ENCODE data around the gene LSP1. TPM values are rescaled to one million over a fixed set of nuclear protein-coding genes. Genes with fewer than 3 reads are reported as not detected.

The LSP1 gene
- total and polyA plus RNA-seq, 2 of the 4 experiments (the other 2 are of a cell fraction), result not detected

Small RNA genes within 50 kb of the gene (microRNA-seq; reads per million reads assigned to microRNA genes)
- not detected for gene AC051649.1 (ENCODE audit: insufficient read depth, insufficient read length)
- gene MIR4298 (ENCODE audit: insufficient read depth in 1 of 2, insufficient read length in 1 of 2, unreplicated experiment in 1 of 2), result 0 reads per million in 2 experiments
- gene MIR7847 (ENCODE audit: unreplicated experiment), result not detected

Small RNA genes within 50 kb of the gene (small RNA-seq; reads per million reads assigned to genes)
- 0 reads per million in 5 experiments for gene AC051649.1
- gene MIR4298, result 0 reads per million in 5 experiments

Other genes starting within 250 kb of the LSP1 start
- gene KRTAP5-3, start 244.6 kb upstream of the LSP1 start, total RNA-seq (2012; rRNA removed), result not detected in 2 replicates
- not detected in 2 replicates for gene KRTAP5-3, start 244.6 kb upstream of the LSP1 start, polyA plus RNA-seq (2012; rRNA removed)
- gene KRTAP5-4, start 230.9 kb upstream of the LSP1 start, total RNA-seq (2012; rRNA removed), result not detected in 2 replicates
- gene KRTAP5-4, start 230.9 kb upstream of the LSP1 start, polyA plus RNA-seq (2012; rRNA removed), result not detected in 2 replicates
- not detected in 2 replicates for gene KRTAP5-5, start 223.3 kb upstream of the LSP1 start, total RNA-seq (2012; rRNA removed)
- gene KRTAP5-5, start 223.3 kb upstream of the LSP1 start, polyA plus RNA-seq (2012; rRNA removed), result not detected in 2 replicates
- gene KRTAP5-6, start 155.9 kb upstream of the LSP1 start, total RNA-seq (2012; rRNA removed), result not detected in 2 replicates
- gene KRTAP5-6, start 155.9 kb upstream of the LSP1 start, polyA plus RNA-seq (2012; rRNA removed), result not detected in 2 replicates
- gene IFITM10, start 102.5 kb upstream of the LSP1 start, total RNA-seq (2012; rRNA removed), result under 0.01 and 0.18 TPM in 2 replicates
- gene IFITM10, start 102.5 kb upstream of the LSP1 start, polyA plus RNA-seq (2012; rRNA removed), result 0.15 and 0.59 TPM in 2 replicates
- gene CTSD, start 89.2 kb upstream of the LSP1 start, total RNA-seq (2012; rRNA removed), result 38.3 and 39.8 TPM in 2 replicates
- 151 and 166 TPM in 2 replicates for gene CTSD, start 89.2 kb upstream of the LSP1 start, polyA plus RNA-seq (2012; rRNA removed)
- not detected in 2 replicates for gene SYT8, start 18.1 kb upstream of the LSP1 start, total RNA-seq (2012; rRNA removed)
- gene SYT8, start 18.1 kb upstream of the LSP1 start, polyA plus RNA-seq (2012; rRNA removed), result not detected in 2 replicates
- not detected in 2 replicates for gene TNNI2, start 14.1 kb upstream of the LSP1 start, total RNA-seq (2012; rRNA removed)
- not detected in 2 replicates for gene TNNI2, start 14.1 kb upstream of the LSP1 start, polyA plus RNA-seq (2012; rRNA removed)
- not detected in 2 replicates for gene PRR33, start 38.8 kb downstream of the LSP1 start, total RNA-seq (2012; rRNA removed)
- not detected in 2 replicates for gene PRR33, start 38.8 kb downstream of the LSP1 start, polyA plus RNA-seq (2012; rRNA removed)
- not detected in 2 replicates for gene TNNT3, start 66.6 kb downstream of the LSP1 start, total RNA-seq (2012; rRNA removed)
- gene TNNT3, start 66.6 kb downstream of the LSP1 start, polyA plus RNA-seq (2012; rRNA removed), result not detected in 2 replicates
- 114 and 133 TPM in 2 replicates for gene MRPL23, start 94.2 kb downstream of the LSP1 start, total RNA-seq (2012; rRNA removed)
- gene MRPL23, start 94.2 kb downstream of the LSP1 start, polyA plus RNA-seq (2012; rRNA removed), result 68.4 and 93.0 TPM in 2 replicates
- gene H19, start 144.8 kb downstream of the LSP1 start, total RNA-seq (2012; rRNA removed), result not detected in 2 replicates
- gene H19, start 144.8 kb downstream of the LSP1 start, polyA plus RNA-seq (2012; rRNA removed), result 0.23 and 0.41 TPM in 2 replicates